ENCODE data around the gene CFL2.

The CFL2 gene

GRCh38 chr14:34732802-34733201 is 18.4 kb upstream of the CFL2 start:
- Histone ChIP-seq H3K9me3 (ENCODE audit: low read length) (no peaks in the 10 kb centered on the region), H3K27me3 (ENCODE audit: control insufficient read depth in 1 of 2, insufficient read depth in 2 of 2, low read length in 2 of 2) (no peaks in the 10 kb centered on the region), H3K4me1 (ENCODE audit: insufficient read depth, low read length) (no peaks in the 10 kb centered on the region), H3K9ac (ENCODE audit: low read length) (no peak overlapping the region), H3K4me3 (ENCODE audit: low read depth in 1 of 2, low read length in 2 of 2) (no peak overlapping the region), H3K27ac (ENCODE audit: low read depth, low read length) (no peak overlapping the region), H3K36me3 (ENCODE audit: insufficient read depth, low read length) (no peaks in the 10 kb centered on the region)

DNA sequence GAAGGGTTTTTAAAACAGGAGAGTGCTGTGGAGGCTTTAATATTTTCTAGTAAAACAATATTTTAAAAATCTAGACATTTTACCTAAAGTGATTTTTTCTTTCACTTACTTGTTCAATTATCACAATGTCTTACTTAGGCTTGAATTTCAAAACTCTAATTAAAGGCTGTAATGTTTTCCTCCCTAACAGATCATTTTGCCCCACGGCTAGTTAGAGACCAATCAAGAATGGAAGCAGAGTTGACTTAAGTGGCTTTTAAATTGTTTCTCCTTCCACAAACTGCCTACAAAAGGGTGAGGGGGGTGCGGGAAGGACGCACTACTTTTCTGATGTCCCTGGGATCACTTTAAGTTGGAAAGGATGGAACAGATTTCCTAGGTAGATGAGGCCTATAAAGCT is 9.5 kb upstream of the CFL2 start:
- no peaks in the 10 kb centered on the region for H3K9me3 ChIP-seq (ENCODE audit: low read length)
- H3K4me1 ChIP-seq (ENCODE audit: insufficient read depth, low read length), result peaks cover 7% of the 10 kb centered on the region
- H3K4me3 ChIP-seq (ENCODE audit: low read depth in 1 of 2, low read length in 2 of 2), result no peak overlapping the region
- H3K27ac ChIP-seq (ENCODE audit: low read depth, low read length), result no peak overlapping the region
- H3K36me3 ChIP-seq (ENCODE audit: insufficient read depth, low read length), result no peaks in the 10 kb centered on the region
- no peaks in the 10 kb centered on the region for H3K27me3 ChIP-seq (ENCODE audit: control insufficient read depth in 1 of 2, insufficient read depth in 2 of 2, low read length in 2 of 2)
- H3K9ac ChIP-seq (ENCODE audit: low read length), result no peak overlapping the region

GRCh38 chr14:34722723-34723545 is 8.5 kb upstream of the CFL2 start:
- H3K36me3 ChIP-seq (ENCODE audit: insufficient read depth, low read length), result no peaks in the 10 kb centered on the region
- no peaks in the 10 kb centered on the region for H3K27me3 ChIP-seq (ENCODE audit: control insufficient read depth in 1 of 2, insufficient read depth in 2 of 2, low read length in 2 of 2)
- H3K4me3 ChIP-seq (ENCODE audit: low read depth in 1 of 2, low read length in 2 of 2), result no peak overlapping the region
- H3K9ac ChIP-seq (ENCODE audit: low read length), result no peak overlapping the region
- H3K27ac ChIP-seq (ENCODE audit: low read depth, low read length), result no peak overlapping the region
- no peaks in the 10 kb centered on the region for H3K9me3 ChIP-seq (ENCODE audit: low read length)
- H3K4me1 ChIP-seq (ENCODE audit: insufficient read depth, low read length), result peaks cover 7% of the 10 kb centered on the region

- no peaks in the 10 kb centered on the region for H3K27me3 ChIP-seq (ENCODE audit: control insufficient read depth in 1 of 2, insufficient read depth in 2 of 2, low read length in 2 of 2)
- no peaks in the 10 kb centered on the region for H3K36me3 ChIP-seq (ENCODE audit: insufficient read depth, low read length)
- H3K4me1 ChIP-seq (ENCODE audit: insufficient read depth, low read length), result peaks cover 7% of the 10 kb centered on the region
- no peak overlapping the region for H3K4me3 ChIP-seq (ENCODE audit: low read depth in 1 of 2, low read length in 2 of 2)
- no peaks in the 10 kb centered on the region for H3K9me3 ChIP-seq (ENCODE audit: low read length)
- H3K9ac ChIP-seq (ENCODE audit: low read length), result no peak overlapping the region
- H3K27ac ChIP-seq (ENCODE audit: low read depth, low read length), result no peak overlapping the region
Measured at GRCh38 chr14:34721129-34721528, 6.7 kb upstream of the CFL2 start.

DNA sequence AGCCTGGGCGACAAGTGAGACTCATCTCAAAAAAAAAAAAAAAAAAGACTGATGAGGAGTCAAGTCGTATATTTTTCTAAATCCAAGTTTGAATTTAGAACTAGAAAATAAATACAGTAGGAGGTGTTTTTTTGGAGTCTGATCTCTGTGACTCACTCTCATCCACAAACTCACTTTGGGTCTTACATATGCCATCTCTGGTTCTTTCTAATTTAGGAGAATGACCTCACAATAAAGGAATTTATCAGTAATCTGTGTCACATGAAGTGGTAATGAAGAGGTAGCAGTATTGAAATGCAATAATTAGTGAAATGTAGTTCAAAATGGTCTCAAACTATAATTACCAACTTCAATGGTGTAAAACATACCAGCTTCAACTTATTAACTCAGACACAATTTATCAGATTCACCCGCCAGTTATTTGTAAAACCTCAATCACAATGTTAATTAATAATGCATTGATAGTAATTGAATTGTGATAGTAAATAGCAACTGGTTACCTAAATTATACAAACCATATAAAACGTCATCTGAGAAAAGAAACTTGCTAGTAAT is 4.4 kb upstream of the CFL2 start:
- H3K36me3 ChIP-seq (ENCODE audit: insufficient read depth, low read length), result no peaks in the 10 kb centered on the region
- H3K27ac ChIP-seq (ENCODE audit: low read depth, low read length), result no peak overlapping the region
- H3K4me3 ChIP-seq (ENCODE audit: low read depth in 1 of 2, low read length in 2 of 2), result no peak overlapping the region
- peaks cover 15% of the 10 kb centered on the region for H3K4me1 ChIP-seq (ENCODE audit: insufficient read depth, low read length)
- H3K27me3 ChIP-seq (ENCODE audit: control insufficient read depth in 1 of 2, insufficient read depth in 2 of 2, low read length in 2 of 2), result no peaks in the 10 kb centered on the region
- no peak overlapping the region for H3K9ac ChIP-seq (ENCODE audit: low read length)
- no peaks in the 10 kb centered on the region for H3K9me3 ChIP-seq (ENCODE audit: low read length)

DNA sequence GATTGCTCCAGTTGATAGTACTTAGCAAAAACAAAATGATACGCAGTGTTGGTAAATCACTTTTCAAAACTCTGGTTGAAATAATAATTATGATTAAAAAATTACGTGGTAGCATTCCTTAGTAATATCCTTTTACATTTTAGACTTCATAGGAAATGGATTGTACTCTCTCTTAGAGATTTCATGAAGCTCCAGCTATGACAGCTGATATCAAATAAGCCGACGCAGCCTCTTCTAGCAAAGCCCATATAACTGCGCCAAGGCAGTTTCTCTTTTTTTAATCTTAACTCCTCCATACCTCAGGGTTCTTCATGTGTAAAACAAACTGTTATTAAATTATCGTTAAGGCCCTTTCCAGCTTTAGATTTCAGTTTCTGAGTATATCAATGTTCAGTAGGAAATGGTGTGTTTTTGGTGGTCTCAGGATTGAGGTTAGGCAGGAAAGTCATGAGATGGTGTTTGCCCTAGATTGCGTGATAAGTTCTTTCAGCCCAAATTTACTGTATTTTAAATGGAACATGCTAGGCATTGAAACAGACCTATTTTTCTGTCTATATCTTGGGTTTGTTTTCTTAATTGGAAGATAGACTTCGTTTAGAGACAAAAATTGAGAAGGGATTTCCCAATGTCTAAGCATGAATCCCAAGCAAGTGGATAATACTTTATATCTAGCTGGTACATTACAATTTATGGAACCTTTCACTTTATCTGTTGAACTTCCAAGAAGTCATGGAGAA is 902 bp upstream of the CFL2 start:
- peak overlapping the region; percentile 45 for H3K9ac ChIP-seq (ENCODE audit: low read length)
- H3K4me3 ChIP-seq (ENCODE audit: low read depth in 1 of 2, low read length in 2 of 2), result peak overlapping the region; percentile 60 to 85
- peak overlapping the region; percentile 80 for H3K27ac ChIP-seq (ENCODE audit: low read depth, low read length)
- peaks cover 19% of the 10 kb centered on the region for H3K4me1 ChIP-seq (ENCODE audit: insufficient read depth, low read length)
- no peaks in the 10 kb centered on the region for H3K9me3 ChIP-seq (ENCODE audit: low read length)
- no peaks in the 10 kb centered on the region for H3K27me3 ChIP-seq (ENCODE audit: control insufficient read depth in 1 of 2, insufficient read depth in 2 of 2, low read length in 2 of 2)
- H3K36me3 ChIP-seq (ENCODE audit: insufficient read depth, low read length), result peaks cover 11% of the 10 kb centered on the region

DNA sequence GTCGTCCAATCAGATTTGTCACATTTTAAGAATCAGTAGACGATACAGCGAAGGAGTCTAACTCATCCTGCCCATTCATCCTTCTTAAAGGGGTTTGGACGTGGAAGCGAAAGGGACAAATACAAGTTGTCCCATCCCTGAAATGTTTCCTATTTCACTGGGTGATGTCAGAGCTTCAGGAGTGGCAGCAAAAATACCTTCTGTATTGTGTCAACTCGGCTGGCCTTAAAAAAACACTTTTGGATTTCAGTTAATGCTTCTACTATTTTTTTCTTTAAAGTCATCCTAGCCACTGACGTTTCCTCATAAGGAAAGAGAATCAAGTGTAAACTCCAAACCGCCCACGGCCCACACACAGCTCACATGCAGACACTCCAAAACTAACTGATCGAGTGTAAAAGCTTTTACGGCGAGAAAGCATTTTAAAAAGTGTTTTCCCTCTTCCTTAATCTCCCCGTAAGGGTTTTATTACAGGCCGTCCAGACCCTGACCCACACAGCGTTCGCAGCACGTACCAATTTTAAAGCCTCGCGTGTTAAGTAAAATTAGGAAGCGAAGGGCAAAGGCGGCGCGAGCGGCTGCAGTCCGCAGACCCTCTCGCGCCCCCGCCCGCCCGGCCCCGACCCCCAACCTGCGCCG is 593 bp downstream of the CFL2 start:
- H3K4me1 ChIP-seq (ENCODE audit: insufficient read depth, low read length), result peaks cover 30% of the 10 kb centered on the region
- peak overlapping the region; percentile 80 for H3K27ac ChIP-seq (ENCODE audit: low read depth, low read length)
- H3K4me3 ChIP-seq (ENCODE audit: low read depth in 1 of 2, low read length in 2 of 2), result peak overlapping the region; percentile 78 to 85
- no peaks in the 10 kb centered on the region for H3K9me3 ChIP-seq (ENCODE audit: low read length)
- H3K36me3 ChIP-seq (ENCODE audit: insufficient read depth, low read length), result peaks cover 11% of the 10 kb centered on the region
- no peaks in the 10 kb centered on the region for H3K27me3 ChIP-seq (ENCODE audit: control insufficient read depth in 1 of 2, insufficient read depth in 2 of 2, low read length in 2 of 2)
- peak overlapping the region; percentile 49 for H3K9ac ChIP-seq (ENCODE audit: low read length)

DNA sequence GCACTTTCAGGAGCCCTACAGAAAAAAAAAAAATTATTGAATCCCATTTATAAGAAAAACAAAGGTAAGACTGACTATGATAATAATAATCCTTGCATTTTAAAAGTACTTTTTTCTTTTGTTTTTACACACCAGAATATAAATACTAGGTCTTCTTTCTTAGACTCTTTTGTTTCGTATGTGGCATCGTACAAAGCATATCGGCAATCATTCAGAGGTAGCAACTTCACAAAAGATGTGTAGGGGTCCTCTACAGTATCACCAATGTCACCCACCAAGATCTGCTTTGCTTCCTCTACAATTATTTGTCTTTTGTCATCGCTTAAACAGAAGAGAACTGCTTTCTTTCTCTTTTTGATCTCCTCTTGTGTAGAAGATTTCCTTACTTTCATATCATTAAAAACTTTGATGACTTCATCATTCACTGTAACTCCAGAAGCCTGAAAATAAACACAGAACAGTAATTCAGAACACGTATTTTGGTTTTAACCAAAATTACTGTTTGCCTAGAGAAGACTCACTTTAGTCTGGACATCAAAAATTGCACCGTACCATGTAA is 1.2 kb downstream of the CFL2 start:
- H3K27ac ChIP-seq (ENCODE audit: low read depth, low read length), result peak overlapping the region; percentile 80
- peaks cover 31% of the 10 kb centered on the region for H3K4me1 ChIP-seq (ENCODE audit: insufficient read depth, low read length)
- H3K4me3 ChIP-seq (ENCODE audit: low read depth in 1 of 2, low read length in 2 of 2), result peak overlapping the region; percentile 28 to 78
- no peaks in the 10 kb centered on the region for H3K9me3 ChIP-seq (ENCODE audit: low read length)
- no peaks in the 10 kb centered on the region for H3K27me3 ChIP-seq (ENCODE audit: control insufficient read depth in 1 of 2, insufficient read depth in 2 of 2, low read length in 2 of 2)
- peaks cover 11% of the 10 kb centered on the region for H3K36me3 ChIP-seq (ENCODE audit: insufficient read depth, low read length)
- peak overlapping the region; percentile 49 for H3K9ac ChIP-seq (ENCODE audit: low read length)

DNA sequence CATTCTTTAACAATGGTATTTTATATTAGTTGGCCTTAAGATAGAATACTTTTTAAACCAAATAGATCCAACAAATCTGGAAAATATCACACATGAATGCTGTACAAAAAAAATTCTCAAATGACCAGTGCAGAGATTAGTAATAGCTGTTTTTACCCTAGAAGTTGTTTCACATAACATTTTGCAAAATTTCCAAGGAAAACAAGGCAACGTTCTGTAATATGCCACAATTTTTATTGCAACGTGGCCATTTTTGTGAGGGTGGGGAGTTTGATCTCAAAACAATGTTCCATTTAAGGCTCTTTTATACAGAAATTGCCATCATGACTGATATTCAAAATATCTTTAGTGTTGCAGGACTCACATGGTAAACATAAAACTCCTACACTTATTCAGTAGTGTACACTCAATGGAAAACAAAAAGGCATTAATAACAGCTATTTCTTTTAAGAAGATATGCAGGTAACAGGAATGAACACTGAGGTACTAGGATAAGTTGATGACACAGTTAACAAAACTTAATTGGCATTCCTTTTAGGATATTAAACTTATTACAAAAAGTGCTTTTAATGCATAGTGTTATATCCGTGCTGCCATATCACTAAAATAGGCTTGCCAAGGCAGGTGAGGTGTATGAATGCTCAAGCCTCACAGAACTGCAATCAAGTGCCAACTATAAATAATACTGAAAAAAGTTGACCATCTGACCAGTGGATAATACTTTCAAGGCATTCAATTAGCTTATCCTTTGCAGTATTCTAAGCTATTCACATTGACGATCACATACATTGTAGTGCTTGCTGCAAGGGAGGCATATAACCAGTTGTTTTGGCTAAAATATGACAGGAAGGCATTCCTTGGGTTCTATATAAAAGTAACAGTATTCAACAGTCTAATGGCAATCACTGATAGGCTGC is 2.3 kb downstream of the CFL2 start:
- H3K36me3 ChIP-seq (ENCODE audit: insufficient read depth, low read length), result peaks cover 11% of the 10 kb centered on the region
- no peaks in the 10 kb centered on the region for H3K9me3 ChIP-seq (ENCODE audit: low read length)
- H3K9ac ChIP-seq (ENCODE audit: low read length), result no peak overlapping the region
- peak overlapping the region in 1 of 2 donors; percentile 19 for H3K4me3 ChIP-seq (ENCODE audit: low read depth in 1 of 2, low read length in 2 of 2)
- no peaks in the 10 kb centered on the region for H3K27me3 ChIP-seq (ENCODE audit: control insufficient read depth in 1 of 2, insufficient read depth in 2 of 2, low read length in 2 of 2)
- peak overlapping the region; percentile 80 for H3K27ac ChIP-seq (ENCODE audit: low read depth, low read length)
- H3K4me1 ChIP-seq (ENCODE audit: insufficient read depth, low read length), result peaks cover 39% of the 10 kb centered on the region

DNA sequence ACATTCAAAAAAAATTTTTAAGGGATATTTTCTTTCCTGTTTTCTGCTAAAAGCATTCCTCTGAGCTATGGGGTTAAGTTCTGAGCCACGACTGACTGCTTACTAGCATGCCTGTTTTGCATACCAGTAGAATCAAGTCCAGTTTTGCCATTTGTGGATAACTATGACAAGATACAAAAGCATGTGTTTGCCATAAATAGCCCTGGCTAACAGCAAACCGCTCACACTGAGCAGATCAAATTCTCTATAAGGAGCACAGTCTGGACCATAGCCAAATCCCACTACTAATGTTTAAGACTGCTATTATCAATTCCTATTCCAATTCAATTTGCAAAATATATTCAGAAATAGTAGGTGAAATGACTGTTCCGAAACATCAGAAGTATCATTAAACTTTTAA is 3.2 kb downstream of the CFL2 start:
- Histone ChIP-seq H3K9ac (ENCODE audit: low read length) (no peak overlapping the region), H3K36me3 (ENCODE audit: insufficient read depth, low read length) (peaks cover 11% of the 10 kb centered on the region), H3K9me3 (ENCODE audit: low read length) (no peaks in the 10 kb centered on the region), H3K4me1 (ENCODE audit: insufficient read depth, low read length) (peaks cover 39% of the 10 kb centered on the region), H3K4me3 (ENCODE audit: low read depth in 1 of 2, low read length in 2 of 2) (peak overlapping the region; percentile 21 to 25), H3K27me3 (ENCODE audit: control insufficient read depth in 1 of 2, insufficient read depth in 2 of 2, low read length in 2 of 2) (no peaks in the 10 kb centered on the region), H3K27ac (ENCODE audit: low read depth, low read length) (peak overlapping the region; percentile 18)

Measured in muscle layer of colon (tissue), 2 donors.